Placental pericyte (primary cell): ENCODE data around the gene WFDC10B. TPM values are rescaled to one million over a fixed set of nuclear protein-coding genes. Genes with fewer than 3 reads are reported as not detected.

ENCODE experiments used
- small RNA-seq: library from RNA; depleted of rRNA; stranded (forward); fragments of <200 nt; gene quantifications from one replicate; pipeline ENCODE3, GENCODE V24; 2012; ENCODE audit warnings: low replicate concordance
- total RNA-seq: library from RNA; depleted of rRNA; stranded (reverse); fragments of >200 nt; gene quantifications from 2 replicates; pipeline ENCODE4 v1.2.3, GENCODE V29; 2012

WFDC10B gene
- total RNA-seq = not detected in 2 replicates

DNA sequence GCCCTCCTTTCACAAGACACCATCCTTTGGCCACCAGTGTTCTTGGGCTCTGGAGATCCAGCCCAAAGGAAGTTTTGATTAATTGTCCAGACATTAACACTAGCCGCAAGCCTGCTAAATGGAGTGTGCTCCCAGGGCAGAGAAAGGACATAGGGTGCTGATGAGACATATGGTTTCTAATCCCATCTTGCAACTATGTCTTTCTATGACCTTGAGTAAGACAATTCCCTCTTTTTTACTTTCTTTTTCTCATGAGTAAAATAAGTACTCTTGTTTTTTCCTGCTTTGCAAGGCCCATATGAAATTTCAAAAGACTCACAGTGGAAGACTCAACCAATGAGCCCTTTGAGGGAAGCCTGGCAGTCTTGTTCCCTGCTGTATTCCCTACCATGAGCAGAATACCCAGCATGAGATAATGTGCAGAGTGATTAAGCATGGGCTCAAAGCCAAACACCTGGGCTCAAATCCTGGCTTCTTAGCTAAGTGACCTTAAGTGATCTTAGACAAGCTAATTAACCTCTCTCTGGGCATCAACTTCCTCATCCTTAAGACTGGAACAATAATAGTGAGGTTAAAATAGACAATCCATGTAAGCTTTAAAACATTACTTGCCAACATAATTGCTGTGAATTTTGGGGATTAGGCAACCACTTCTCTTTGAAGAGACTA, at the start of gene WFDC10B:
WFDC10B (minus strand) TSS at position 51 of the 669 bp plus-strand sequence. CDS start 19,027 bp downstream, outside the sequence.

DNA sequence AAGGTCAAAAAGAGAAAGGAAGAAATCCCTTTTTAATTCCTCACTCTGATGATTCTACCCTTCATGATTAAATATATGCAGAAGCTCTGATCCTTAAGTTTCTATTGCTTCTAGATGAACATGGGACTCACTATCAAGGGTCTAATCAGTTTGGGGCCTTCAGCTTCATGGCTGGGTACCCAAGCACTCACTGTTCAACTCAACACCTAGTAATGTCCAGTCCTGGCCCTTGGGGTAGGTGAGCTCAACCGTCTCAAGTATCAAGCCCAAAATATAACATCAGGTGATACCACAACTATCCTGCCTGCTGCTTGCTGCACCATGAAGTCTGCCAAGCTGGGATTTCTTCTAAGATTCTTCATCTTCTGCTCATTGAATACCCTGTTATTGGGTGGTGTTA, 17.2 kb upstream of the WFDC10B start, which contains the start of gene SPINT4:
SPINT4 (plus strand) TSS at position 301 of the 400 bp plus-strand sequence; CDS start at position 322, 21 bp downstream.

DNA sequence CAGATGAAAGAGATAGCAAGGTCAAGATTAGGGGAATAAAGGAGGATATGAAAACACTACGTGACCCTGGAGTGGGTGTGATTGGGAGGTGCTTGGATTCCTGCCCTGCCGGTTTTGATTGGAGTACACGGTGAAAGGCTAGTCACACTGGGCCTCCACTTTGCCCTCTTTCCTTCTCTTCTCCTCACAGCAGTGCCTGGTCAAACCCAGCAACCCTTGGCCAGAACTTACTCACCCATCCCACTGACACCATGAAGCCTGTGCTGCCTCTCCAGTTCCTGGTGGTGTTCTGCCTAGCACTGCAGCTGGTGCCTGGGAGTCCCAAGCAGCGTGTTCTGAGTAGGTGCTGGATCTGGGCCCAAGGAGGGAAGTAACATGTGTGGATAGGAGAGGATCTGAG, 2.9 kb downstream of the WFDC10B start, which contains the start of gene WFDC13:
WFDC13 (plus strand) TSS at position 166 of the 400 bp plus-strand sequence; CDS start at position 252, 86 bp downstream.

DNA sequence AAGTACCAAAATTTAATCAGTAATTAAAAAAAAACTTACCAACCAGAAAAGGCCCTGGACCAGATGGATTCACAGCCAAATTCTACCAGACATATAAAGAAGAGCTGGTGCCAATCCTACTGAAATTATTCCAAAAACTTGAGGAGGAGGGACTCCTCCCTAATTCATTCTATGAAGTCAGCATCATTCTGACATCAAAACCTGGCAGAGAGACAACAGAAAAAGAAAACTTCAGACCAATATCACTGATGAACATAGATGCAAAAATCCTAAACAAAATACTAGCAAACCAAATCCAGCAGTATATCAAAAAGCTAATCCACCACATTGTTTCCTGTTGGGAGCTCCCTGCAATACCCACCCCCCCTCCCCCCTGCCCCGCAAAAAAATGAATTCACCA, 34.7 kb downstream of the WFDC10B start, which contains the start of gene WFDC11:
WFDC11 (minus strand) TSS at position 101 of the 400 bp plus-strand sequence. CDS start 19,639 bp downstream, outside the sequence.

Small RNA genes within 50 kb of the gene (small RNA-seq; reads per million reads assigned to genes)
- gene MIR3617 = 2.0 reads per million, percentile 67 among the genes with 10 or more reads in this experiment
- gene SPINT5P = not detected

Other genes starting within 250 kb of the WFDC10B start
- gene WFDC2, start 235.3 kb downstream of the WFDC10B start, total RNA-seq = not detected in 2 replicates
- gene SPINT3, start 189.4 kb downstream of the WFDC10B start, total RNA-seq = not detected in 2 replicates
- not detected in 2 replicates for gene WFDC6, start 165.5 kb downstream of the WFDC10B start, total RNA-seq
- gene EPPIN, start 157.6 kb downstream of the WFDC10B start, total RNA-seq = not detected in 2 replicates
- not detected in 2 replicates for gene WFDC8, start 125.7 kb downstream of the WFDC10B start, total RNA-seq
- gene WFDC10A, start 75.3 kb downstream of the WFDC10B start, total RNA-seq = not detected in 2 replicates
- not detected in 2 replicates for gene WFDC9, start 73.7 kb downstream of the WFDC10B start, total RNA-seq
- not detected in 2 replicates for gene WFDC11, start 34.8 kb downstream of the WFDC10B start, total RNA-seq
- gene WFDC13, start 3.0 kb downstream of the WFDC10B start, total RNA-seq = not detected in 2 replicates
- gene SPINT4, start 17.3 kb upstream of the WFDC10B start, total RNA-seq = not detected in 2 replicates
- 0.66 TPM in 1 of 2 replicates, not detected in the other for gene WFDC3, start 86.9 kb upstream of the WFDC10B start, total RNA-seq
- gene DNTTIP1, start 86.9 kb upstream of the WFDC10B start, total RNA-seq = 14.3 and 18.4 TPM in 2 replicates
- 1.8 and 71.3 TPM in 2 replicates for gene UBE2C, start 107.6 kb upstream of the WFDC10B start, total RNA-seq
- 0.66 TPM in 1 of 2 replicates, not detected in the other for gene TNNC2, start 122.3 kb upstream of the WFDC10B start, total RNA-seq
- gene SNX21, start 128.8 kb upstream of the WFDC10B start, total RNA-seq = 51.2 and 79.3 TPM in 2 replicates
- gene ACOT8, start 152.4 kb upstream of the WFDC10B start, total RNA-seq = 34.9 and 44.6 TPM in 2 replicates
- gene ZSWIM3, start 152.6 kb upstream of the WFDC10B start, total RNA-seq = 3.9 and 5.2 TPM in 2 replicates
- gene ZSWIM1, start 176.2 kb upstream of the WFDC10B start, total RNA-seq = 8.1 and 14.0 TPM in 2 replicates
- gene SPATA25, start 182.6 kb upstream of the WFDC10B start, total RNA-seq = 1.6 and 3.3 TPM in 2 replicates
- gene NEURL2, start 186.2 kb upstream of the WFDC10B start, total RNA-seq = 3.6 and 11.8 TPM in 2 replicates
- 53.5 and 151 TPM in 2 replicates for gene CTSA, start 186.3 kb upstream of the WFDC10B start, total RNA-seq
- gene PLTP, start 207.1 kb upstream of the WFDC10B start, total RNA-seq = 14.6 and 77.5 TPM in 2 replicates
- gene PCIF1, start 229.7 kb upstream of the WFDC10B start, total RNA-seq = 14.0 and 15.8 TPM in 2 replicates